Left ventricle myocardium inferior (tissue), 1 donor: Measurements from ENCODE around the gene MMS22L. TPM values are rescaled to one million over a fixed set of nuclear protein-coding genes. Genes with fewer than 3 reads are reported as not detected.

Experiments used
- DNase-seq: peaks from one replicate; pipeline ENCODE4 v3.0.0-alpha.2; 2020
- H3K27ac ChIP-seq: fragments of 200-600 bp; replicated peaks from 2 replicates; pipeline ENCODE4 v1.8.0; 2021
- H3K27me3 ChIP-seq: fragments of 200-600 bp; 2 replicates; pipeline ENCODE4 v1.8.0; 2021; ENCODE audit warnings: low read depth
- H3K36me3 ChIP-seq: fragments of 200-600 bp; 2 replicates; pipeline ENCODE4 v1.8.0; 2021
- H3K4me1 ChIP-seq: fragments of 200-600 bp; 2 replicates; pipeline ENCODE4 v1.8.0; 2021
- H3K4me3 ChIP-seq: fragments of 200-600 bp; 2 replicates; pipeline ENCODE4 v1.8.0; 2021; ENCODE audit warnings: mild to moderate bottlenecking, moderate library complexity
- H3K9me3 ChIP-seq: fragments of 200-600 bp; replicated peaks from 2 replicates; pipeline ENCODE4 v1.8.0; 2021
- CTCF ChIP-seq: fragments of 200-600 bp; IDR thresholded peaks from 2 replicates; pipeline ENCODE4 v1.8.0; 2021; ENCODE audit warnings: antibody characterized with exemption, mild to moderate bottlenecking, borderline replicate concordance
- intact Hi-C: fragments of 100-400 bp; cut with micrococcal nuclease; formaldehyde crosslinking; loops from one replicate; pipeline ENCODE4 v1.11.0; 2022
- total RNA-seq: library from RNA; stranded (reverse); fragmentation: NEBNext Ultra II Directional; extraction: Animal tissue kit (Norgen Biotek cat#: 25700); gene quantifications from one replicate; pipeline ENCODE4 v1.2.1, GENCODE V29; 2021
- donor health status: DM: no; HTN: yes; CAD: no; lungs with severe emphysema.

Gene MMS22L
- total RNA-seq, 1 donor from 2014 or later = 1.9 TPM

GRCh38 chr6:97231911-97232310, 51.1 kb downstream of the MMS22L start:
- Histone ChIP-seq H3K27ac (no peak overlapping the region), H3K9me3 (no peaks in the 10 kb centered on the region), H3K36me3 (peaks cover 9% of the 10 kb centered on the region), H3K27me3 (no peaks in the 10 kb centered on the region), H3K4me3 (no peak overlapping the region), H3K4me1 (no peaks in the 10 kb centered on the region)
- intact Hi-C loops = no loop called here
- no peak for DNase-seq
- no peak for TF ChIP-seq CTCF

GRCh38 chr6:97222903-97223302, 60.1 kb downstream of the MMS22L start:
- H3K27me3 ChIP-seq = no peaks in the 10 kb centered on the region
- H3K9me3 ChIP-seq = no peaks in the 10 kb centered on the region
- no peak for DNase-seq
- no peaks in the 10 kb centered on the region for H3K36me3 ChIP-seq
- H3K4me3 ChIP-seq = no peak overlapping the region
- no peak overlapping the region for H3K27ac ChIP-seq
- intact Hi-C loops = no loop called here
- no peaks in the 10 kb centered on the region for H3K4me1 ChIP-seq
- no peak for TF ChIP-seq CTCF

- Histone ChIP-seq H3K9me3 (no peaks in the 10 kb centered on the region), H3K4me1 (no peaks in the 10 kb centered on the region), H3K27ac (no peak overlapping the region), H3K36me3 (no peaks in the 10 kb centered on the region), H3K4me3 (no peak overlapping the region), H3K27me3 (no peaks in the 10 kb centered on the region)
- intact Hi-C loops = no loop called here
- no peak for TF ChIP-seq CTCF
- DNase-seq = no peak
Observed at GRCh38 chr6:97218912-97219311, 64.1 kb downstream of the MMS22L start.

- H3K4me1 ChIP-seq = no peaks in the 10 kb centered on the region
- H3K4me3 ChIP-seq = no peak overlapping the region
- H3K9me3 ChIP-seq = no peaks in the 10 kb centered on the region
- intact Hi-C loops = no loop called here
- TF ChIP-seq CTCF = peak; percentile 42
- no peaks in the 10 kb centered on the region for H3K27me3 ChIP-seq
- H3K36me3 ChIP-seq = no peaks in the 10 kb centered on the region
- no peak for DNase-seq
- no peak overlapping the region for H3K27ac ChIP-seq
Observed at GRCh38 chr6:97215157-97215769, 67.8 kb downstream of the MMS22L start.

GRCh38 chr6:97214671-97215070, 68.3 kb downstream of the MMS22L start:
- intact Hi-C loops = no loop called here
- TF ChIP-seq CTCF = no peak
- no peaks in the 10 kb centered on the region for H3K4me1 ChIP-seq
- DNase-seq = no peak
- H3K27me3 ChIP-seq = no peaks in the 10 kb centered on the region
- no peaks in the 10 kb centered on the region for H3K36me3 ChIP-seq
- no peak overlapping the region for H3K27ac ChIP-seq
- no peak overlapping the region for H3K4me3 ChIP-seq
- H3K9me3 ChIP-seq = no peaks in the 10 kb centered on the region
